NCI-H187 (cell line): Measurements from ENCODE around the gene ATPAF2.

Experiments
- DNase-seq, 2 experiments: peaks; one replicate each; lab custom pipeline; 2025; lab: John Stamatoyannopoulos, UW

Gene ATPAF2

GRCh38 chr17:18039535-18040260, 730 bp upstream of the ATPAF2 start:
- no peak for DNase-seq

- no peak for DNase-seq
Observed at GRCh38 chr17:18038149-18038850, 668 bp downstream of the ATPAF2 start.

GRCh38 chr17:18037486-18037885, 1.5 kb downstream of the ATPAF2 start:
- DNase-seq = no peak

- DNase-seq = no peak
Observed at GRCh38 chr17:18035704-18036103, 3.3 kb downstream of the ATPAF2 start.

- DNase-seq = peak; percentile 7 to 36
Observed at GRCh38 chr17:18033442-18034099, 5.4 kb downstream of the ATPAF2 start.

- DNase-seq = no peak
Observed at GRCh38 chr17:18031955-18032354, 7.0 kb downstream of the ATPAF2 start.

- DNase-seq = no peak
Observed at GRCh38 chr17:18028952-18029540, 9.9 kb downstream of the ATPAF2 start.

- no peak for DNase-seq
Observed at GRCh38 chr17:18028114-18028951, 10.6 kb downstream of the ATPAF2 start.

GRCh38 chr17:18027280-18027679, 11.7 kb downstream of the ATPAF2 start:
- DNase-seq = no peak

- DNase-seq = no peak
Observed at GRCh38 chr17:18025945-18026776, 12.8 kb downstream of the ATPAF2 start.

- no peak for DNase-seq
Observed at GRCh38 chr17:18025241-18025944, 13.6 kb downstream of the ATPAF2 start.

- no peak for DNase-seq
Observed at GRCh38 chr17:18021372-18021771, 17.6 kb downstream of the ATPAF2 start.

- no peak for DNase-seq
Observed at GRCh38 chr17:18020971-18021370, 18.0 kb downstream of the ATPAF2 start.

- no peak for DNase-seq
Observed at GRCh38 chr17:18019838-18020154, 19.2 kb downstream of the ATPAF2 start.

GRCh38 chr17:18018411-18018921, 20.5 kb downstream of the ATPAF2 start:
- DNase-seq = no peak

GRCh38 chr17:18017958-18018357, 21.0 kb downstream of the ATPAF2 start:
- DNase-seq = no peak

GRCh38 chr17:18016426-18016825, 22.5 kb downstream of the ATPAF2 start:
- DNase-seq = no peak

- DNase-seq = no peak
Observed at GRCh38 chr17:18015593-18015992, 23.4 kb downstream of the ATPAF2 start.

- no peak for DNase-seq
Observed at GRCh38 chr17:18014006-18014405, 25.0 kb downstream of the ATPAF2 start.

- no peak for DNase-seq
Observed at GRCh38 chr17:18011286-18011685, 27.7 kb downstream of the ATPAF2 start.
